ENCODE results near the gene PDIA4. TPM values are rescaled to one million over a fixed set of nuclear protein-coding genes. Genes with fewer than 3 reads are reported as not detected.

Gene PDIA4
- total RNA-seq, 1 donor from 2014 or later: 266 TPM

- Mint-ChIP-seq H3K27ac (ENCODE audit: unreplicated experiment) (no peak overlapping the region), H3K36me3 (ENCODE audit: low read depth, unreplicated experiment) (peaks cover 21% of the 10 kb centered on the region), H3K4me1 (ENCODE audit: low read depth, unreplicated experiment) (no peaks in the 10 kb centered on the region)
Measured at GRCh38 chr7:149003018-149003417, 25.3 kb downstream of the PDIA4 start.

GRCh38 chr7:149002604-149003003 lies 25.7 kb downstream of the PDIA4 start:
- Histone ChIP-seq H3K27ac (ENCODE audit: low read depth, low read length) (no peak overlapping the region), H4K20me1 (ENCODE audit: insufficient read depth, low read length) (peaks cover 58% of the 10 kb centered on the region), H3K36me3 (ENCODE audit: insufficient read depth, low read length) (peaks cover 27% of the 10 kb centered on the region), H3K27me3 (ENCODE audit: insufficient read depth, low read length) (no peaks in the 10 kb centered on the region), H2AFZ (ENCODE audit: low read depth, low read length) (no peak overlapping the region), H3K9me3 (ENCODE audit: insufficient read depth, low read depth, low read length) (no peaks in the 10 kb centered on the region), H3K4me2 (ENCODE audit: low read length) (no peak overlapping the region), H3K4me1 (ENCODE audit: insufficient read depth, low read length) (peaks cover 4% of the 10 kb centered on the region), H3K4me3 (ENCODE audit: insufficient read depth, low read depth, low read length) (no peak overlapping the region), H3K9ac (ENCODE audit: low read length) (no peak overlapping the region), H3K79me2 (ENCODE audit: insufficient read depth, low read length) (no peaks in the 10 kb centered on the region)
- H3K4me3 Mint-ChIP-seq (ENCODE audit: unreplicated experiment): no peak overlapping the region
- peaks cover 21% of the 10 kb centered on the region for H3K36me3 Mint-ChIP-seq (ENCODE audit: low read depth, unreplicated experiment)
- no peak overlapping the region for H3K27ac Mint-ChIP-seq (ENCODE audit: unreplicated experiment)
- TF ChIP-seq CTCF (IDR thresholded peaks at IDR 0.05; ENCODE audit: insufficient read depth, low read depth, low read length): no peak
- TF ChIP-seq EZH2 (IDR thresholded peaks at IDR 0.05; ENCODE audit: insufficient read depth, low read length): no peak
- H3K9me3 Mint-ChIP-seq (ENCODE audit: unreplicated experiment): no peaks in the 10 kb centered on the region
- FAIRE-seq: no peak
- no peaks in the 10 kb centered on the region for H3K27me3 Mint-ChIP-seq (ENCODE audit: low read depth, unreplicated experiment)
- DNase-seq (ENCODE audit: low read depth): no peak
- H3K4me1 Mint-ChIP-seq (ENCODE audit: low read depth, unreplicated experiment): no peaks in the 10 kb centered on the region

More at GRCh38 chr7:149003018-149003417, 25.3 kb downstream of the PDIA4 start:
- Histone ChIP-seq H3K27me3 (ENCODE audit: insufficient read depth, low read length) (no peaks in the 10 kb centered on the region), H3K27ac (ENCODE audit: low read depth, low read length) (no peak overlapping the region), H3K9me3 (ENCODE audit: insufficient read depth, low read depth, low read length) (no peaks in the 10 kb centered on the region), H2AFZ (ENCODE audit: low read depth, low read length) (no peak overlapping the region), H3K4me1 (ENCODE audit: insufficient read depth, low read length) (peaks cover 4% of the 10 kb centered on the region), H3K4me3 (ENCODE audit: insufficient read depth, low read depth, low read length) (no peak overlapping the region), H3K36me3 (ENCODE audit: insufficient read depth, low read length) (peaks cover 28% of the 10 kb centered on the region), H4K20me1 (ENCODE audit: insufficient read depth, low read length) (peaks cover 59% of the 10 kb centered on the region), H3K79me2 (ENCODE audit: insufficient read depth, low read length) (no peaks in the 10 kb centered on the region), H3K4me2 (ENCODE audit: low read length) (no peak overlapping the region), H3K9ac (ENCODE audit: low read length) (no peak overlapping the region)
- FAIRE-seq: no peak
- no peak for TF ChIP-seq CTCF (IDR thresholded peaks at IDR 0.05; ENCODE audit: insufficient read depth, low read depth, low read length)
- TF ChIP-seq EZH2 (IDR thresholded peaks at IDR 0.05; ENCODE audit: insufficient read depth, low read length): no peak
- Mint-ChIP-seq H3K9me3 (ENCODE audit: unreplicated experiment) (no peaks in the 10 kb centered on the region), H3K4me3 (ENCODE audit: unreplicated experiment) (no peak overlapping the region), H3K27me3 (ENCODE audit: low read depth, unreplicated experiment) (no peaks in the 10 kb centered on the region)
- DNase-seq (ENCODE audit: low read depth): no peak

GRCh38 chr7:149001427-149002068 lies 26.8 kb downstream of the PDIA4 start:
- H3K4me3 Mint-ChIP-seq (ENCODE audit: unreplicated experiment): no peak overlapping the region

More at GRCh38 chr7:149001427-149002068, 26.8 kb downstream of the PDIA4 start:
- Mint-ChIP-seq H3K9me3 (ENCODE audit: unreplicated experiment) (no peaks in the 10 kb centered on the region), H3K36me3 (ENCODE audit: low read depth, unreplicated experiment) (peaks cover 17% of the 10 kb centered on the region), H3K4me1 (ENCODE audit: low read depth, unreplicated experiment) (no peaks in the 10 kb centered on the region), H3K27me3 (ENCODE audit: low read depth, unreplicated experiment) (no peaks in the 10 kb centered on the region), H3K27ac (ENCODE audit: unreplicated experiment) (no peak overlapping the region)
- no peaks in the 10 kb centered on the region for H3K79me2 ChIP-seq (ENCODE audit: insufficient read depth, low read length)
- no peaks in the 10 kb centered on the region for H3K27me3 ChIP-seq (ENCODE audit: insufficient read depth, low read length)
- H3K9me3 ChIP-seq (ENCODE audit: insufficient read depth, low read depth, low read length): no peaks in the 10 kb centered on the region
- no peak for TF ChIP-seq EZH2 (IDR thresholded peaks at IDR 0.05; ENCODE audit: insufficient read depth, low read length)
- TF ChIP-seq CTCF (IDR thresholded peaks at IDR 0.05; ENCODE audit: insufficient read depth, low read depth, low read length): no peak
- peaks cover 17% of the 10 kb centered on the region for H3K36me3 ChIP-seq (ENCODE audit: insufficient read depth, low read length)
- no peak overlapping the region for H3K27ac ChIP-seq (ENCODE audit: low read depth, low read length)
- no peak overlapping the region for H3K4me3 ChIP-seq (ENCODE audit: insufficient read depth, low read depth, low read length)
- no peak overlapping the region for H3K9ac ChIP-seq (ENCODE audit: low read length)
- peaks cover 47% of the 10 kb centered on the region for H4K20me1 ChIP-seq (ENCODE audit: insufficient read depth, low read length)
- peaks cover 4% of the 10 kb centered on the region for H3K4me1 ChIP-seq (ENCODE audit: insufficient read depth, low read length)
- no peak overlapping the region for H3K4me2 ChIP-seq (ENCODE audit: low read length)
- no peak for FAIRE-seq
- DNase-seq (ENCODE audit: low read depth): no peak
- no peak overlapping the region for H2AFZ ChIP-seq (ENCODE audit: low read depth, low read length)
